AG04450 (cell line): Measurements from ENCODE around the gene ROBO4. TPM values are rescaled to one million over a fixed set of nuclear protein-coding genes. Genes with fewer than 3 reads are reported as not detected.

Experiments
- CTCF ChIA-PET: fragments of 300-600, 350-600 bp; formaldehyde crosslinking; extraction: SDS; loops from one replicate; lab custom pipeline; 2022; ENCODE audit warnings: antibody characterized with exemption, inconsistent platforms; lab: Charles Lee
- POLR2A ChIA-PET: fragments of 350-600 bp; formaldehyde crosslinking; extraction: SDS; loops from one replicate; lab custom pipeline; 2021; ENCODE audit warnings: antibody characterized with exemption, inconsistent platforms; lab: Yijun Ruan, JAX
- DNase-seq: peaks from one replicate; pipeline ENCODE4 v3.0.0-alpha.2; 2011; ENCODE audit warnings: low read depth, low spot score
- H3K27ac ChIP-seq: one replicate; pipeline ENCODE4 v1.5.1; 2012; ENCODE audit warnings: low read depth, low read length, control low read depth
- H3K27me3 ChIP-seq: one replicate; pipeline ENCODE4 v1.6.0; 2012; ENCODE audit warnings: low read length; ENCODE audit not compliant: control insufficient read depth, insufficient read depth
- H3K4me3 ChIP-seq: 2 replicates; pipeline ENCODE4 v1.5.1; 2011; ENCODE audit warnings: mild to moderate bottlenecking, low read depth, low read length, control low read depth
- H3K9me3 ChIP-seq: 2 replicates; pipeline ENCODE4 v1.5.1; 2012; ENCODE audit warnings: low read length; ENCODE audit not compliant: control insufficient read depth, insufficient read depth
- CTCF ChIP-seq: IDR thresholded peaks from 2 replicates; pipeline ENCODE4 v1.5.1; 2011; ENCODE audit warnings: low read depth, low read length, control low read depth, inconsistent platforms
- polyA plus RNA-seq: library from polyadenylated mRNA; depleted of rRNA; stranded (reverse); fragments of >200 nt; gene quantifications from 2 replicates; pipeline ENCODE4 v1.2.3, GENCODE V29; 2011

The ROBO4 gene
- polyA plus RNA-seq, 1 experiment, result 0.40 TPM

- H3K27ac ChIP-seq, result no peak overlapping the region
- CTCF ChIA-PET, result interaction anchor here (0.6 to 3.5 kb wide), 4 partner anchors 17 to 22 kb away, joined by 3 to 25 read pairs (median 10); no protein-coding TSS in a partner anchor
- H3K9me3 ChIP-seq, result no peaks in the 10 kb centered on the region; the same call in 1 of the 2 replicates
- H3K4me3 ChIP-seq, result no peak overlapping the region
- peaks cover 62% of the 10 kb centered on the region for H3K27me3 ChIP-seq
- no peak for TF ChIP-seq CTCF
- POLR2A ChIA-PET, result no interaction called here
- DNase-seq, result no peak
These were observed 38.5 kb downstream of the ROBO4 start for GRCh38 chr11:124859171-124859570.

- CTCF ChIA-PET, result interaction anchor here (2.8 to 4.3 kb wide), 2 partner anchors 9 to 20 kb away, joined by 18 to 22 read pairs; partner anchors contain the start of gene ROBO3
- no peak overlapping the region for H3K27ac ChIP-seq
- H3K4me3 ChIP-seq, result no peak overlapping the region
- no peaks in the 10 kb centered on the region; the same call in 1 of the 2 replicates for H3K9me3 ChIP-seq
- TF ChIP-seq CTCF, result no peak
- peaks cover 93% of the 10 kb centered on the region for H3K27me3 ChIP-seq
- POLR2A ChIA-PET, result no interaction called here
- DNase-seq, result no peak
These were observed 51.5 kb downstream of the ROBO4 start for GRCh38 chr11:124846070-124846673.

GRCh38 chr11:124844664-124845079 lies 53.0 kb downstream of the ROBO4 start:
- Histone ChIP-seq H3K27me3 (peaks cover 90% of the 10 kb centered on the region), H3K27ac (no peak overlapping the region), H3K4me3 (no peak overlapping the region), H3K9me3 (no peaks in the 10 kb centered on the region; the same call in 1 of the 2 replicates)
- no peak for DNase-seq
- no peak for TF ChIP-seq CTCF
- POLR2A ChIA-PET, result no interaction called here
- CTCF ChIA-PET, result interaction anchor here (0.7 to 4.3 kb wide), 3 partner anchors 22 to 200 kb away, joined by 3 to 22 read pairs (median 3); partner anchors contain the start of gene ROBO3

- ChIA-PET POLR2A (no interaction called here), CTCF (interaction anchor here (4.3 kb wide), 1 partner anchor 23 kb away, joined by 22 read pairs; the partner anchor contains the start of gene ROBO3)
- no peak overlapping the region for H3K27ac ChIP-seq
- no peak overlapping the region for H3K4me3 ChIP-seq
- no peaks in the 10 kb centered on the region; the same call in 1 of the 2 replicates for H3K9me3 ChIP-seq
- H3K27me3 ChIP-seq, result peaks cover 91% of the 10 kb centered on the region
- TF ChIP-seq CTCF, result no peak
- DNase-seq, result no peak
These were observed 54.1 kb downstream of the ROBO4 start for GRCh38 chr11:124843616-124843910.

- CTCF ChIA-PET, result no interaction called here
These were observed 55.4 kb downstream of the ROBO4 start for GRCh38 chr11:124842305-124842704.

More at GRCh38 chr11:124842305-124842704, 55.4 kb downstream of the ROBO4 start:
- no peak for DNase-seq
- H3K27ac ChIP-seq, result no peak overlapping the region
- TF ChIP-seq CTCF, result no peak
- no peak overlapping the region for H3K4me3 ChIP-seq
- no peaks in the 10 kb centered on the region; the same call in 1 of the 2 replicates for H3K9me3 ChIP-seq
- H3K27me3 ChIP-seq, result peaks cover 87% of the 10 kb centered on the region
- POLR2A ChIA-PET, result no interaction called here
